Endometrial microvascular endothelial cells (primary cell): Measurements from ENCODE around the gene ARHGEF4. TPM values are rescaled to one million over a fixed set of nuclear protein-coding genes. Genes with fewer than 3 reads are reported as not detected.

ENCODE experiments used
- in situ Hi-C: cut with HindIII; loops from 2 replicates; pipeline ENCODE4 v1.10.0; 2017; ENCODE audit warnings: low sequenced_read_pairs, low pct_unique_long_range_greater_than_20kb; ENCODE audit errors: inconsistent ontology term
- total RNA-seq: library from RNA; depleted of rRNA; stranded (reverse); fragments of >200 nt; gene quantifications from one replicate; pipeline ENCODE4 v1.2.3, GENCODE V29; 2015; ENCODE audit errors: inconsistent ontology term

The ARHGEF4 gene
- total RNA-seq, 1 donor from 2014 or later = not detected

DNA sequence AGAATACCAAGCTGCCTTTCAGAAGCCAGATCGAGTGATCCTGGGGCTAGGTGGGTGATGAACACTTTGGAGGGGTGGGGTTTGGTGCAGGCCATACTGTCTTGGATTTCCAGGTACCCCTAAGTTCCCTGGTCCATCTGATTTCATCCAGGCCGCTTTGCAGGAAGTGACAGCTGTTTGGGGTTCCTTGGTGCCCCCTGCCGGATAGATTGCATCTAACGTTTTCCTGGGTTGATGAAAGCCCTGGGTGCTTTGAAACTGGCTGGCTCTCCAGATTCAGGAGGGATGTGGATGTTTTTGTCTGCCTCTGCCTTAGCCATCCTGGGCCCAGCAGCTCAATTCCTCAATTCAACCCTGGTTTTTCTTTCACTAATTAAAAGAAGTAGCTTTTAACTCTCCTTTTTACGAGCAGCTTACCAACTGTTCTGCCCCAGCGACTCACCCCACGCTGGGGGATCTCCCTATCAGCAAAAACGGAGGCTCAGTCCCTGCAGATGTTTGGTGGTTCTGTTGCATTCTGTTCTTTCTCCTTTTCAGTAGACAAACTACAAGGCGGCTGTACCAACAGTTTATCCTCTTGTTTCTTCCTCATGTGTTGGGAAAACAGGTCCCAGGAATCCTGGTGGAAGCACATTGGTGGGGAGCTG, 37.1 kb downstream of the ARHGEF4 start:
- in situ Hi-C loops = no loop called here

- in situ Hi-C loops = no loop called here
These were observed 37.8 kb downstream of the ARHGEF4 start for GRCh38 chr2:130874512-130874911.

DNA sequence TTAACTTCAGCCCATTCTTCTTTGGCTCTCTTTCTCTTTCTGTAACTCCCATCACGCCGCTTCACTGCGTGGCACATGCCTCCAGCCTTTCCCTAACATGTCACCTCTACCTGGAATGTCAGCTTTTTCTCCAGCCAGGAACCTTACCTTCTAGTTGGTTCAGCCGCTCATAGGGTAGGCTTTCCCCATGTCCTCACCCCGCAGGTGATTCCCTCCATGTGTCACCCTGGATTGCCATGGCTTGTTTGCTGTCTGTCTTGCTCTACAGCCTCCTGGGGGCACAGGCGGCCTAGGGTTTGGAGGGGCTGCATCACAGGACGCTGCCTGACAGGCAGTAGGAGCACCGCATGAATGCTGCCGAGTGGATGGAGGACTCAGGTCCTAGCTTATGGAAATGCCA, 39.2 kb downstream of the ARHGEF4 start:
- in situ Hi-C loops = no loop called here

DNA sequence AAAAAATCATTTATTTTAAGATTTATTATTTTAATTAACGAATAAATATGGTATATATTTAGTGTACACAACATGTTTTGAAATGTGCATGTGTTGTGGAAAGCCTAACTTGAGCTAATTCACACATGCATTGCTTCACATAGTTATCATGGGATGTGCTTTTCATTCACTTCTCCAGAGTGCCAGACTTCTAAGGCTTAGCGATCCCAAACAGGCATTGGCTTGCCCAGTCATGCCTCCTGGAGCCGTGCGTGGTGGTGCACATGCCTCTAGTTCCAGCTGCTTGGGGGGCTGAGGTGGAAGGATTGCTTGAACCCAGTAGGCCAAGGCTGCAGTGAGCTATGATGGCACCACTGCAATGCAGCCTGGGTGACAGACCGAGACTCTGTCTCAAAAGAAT, 40.5 kb downstream of the ARHGEF4 start:
- in situ Hi-C loops = no loop called here

- in situ Hi-C loops = no loop called here
These were observed 41.6 kb downstream of the ARHGEF4 start for GRCh38 chr2:130878316-130878715.

- in situ Hi-C loops = no loop called here
These were observed 42.2 kb downstream of the ARHGEF4 start for GRCh38 chr2:130878933-130879332.

- in situ Hi-C loops = no loop called here
These were observed 45.5 kb downstream of the ARHGEF4 start for GRCh38 chr2:130882111-130882690.

DNA sequence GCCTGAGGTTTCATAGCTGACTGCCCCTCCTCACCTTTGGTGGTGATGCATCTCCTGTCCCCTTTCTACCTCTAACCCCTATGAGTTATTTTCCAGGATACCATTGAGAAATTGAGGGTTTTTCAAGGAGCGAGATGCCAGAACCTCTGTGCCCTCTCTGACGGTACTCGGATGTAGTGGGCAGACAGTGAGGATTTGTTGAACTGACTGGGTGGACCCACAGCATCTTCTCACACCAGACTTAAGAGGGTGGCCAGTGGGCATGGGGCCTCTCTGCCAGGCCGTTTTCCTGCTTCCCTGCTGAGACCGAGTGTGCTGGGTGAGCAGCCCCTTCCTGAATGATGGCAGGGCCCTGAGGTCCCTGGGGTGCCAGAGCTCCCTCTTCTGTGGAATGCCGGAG, 46.3 kb downstream of the ARHGEF4 start:
- in situ Hi-C loops = no loop called here

- in situ Hi-C loops = no loop called here
These were observed 46.8 kb downstream of the ARHGEF4 start for GRCh38 chr2:130883496-130883895.

DNA sequence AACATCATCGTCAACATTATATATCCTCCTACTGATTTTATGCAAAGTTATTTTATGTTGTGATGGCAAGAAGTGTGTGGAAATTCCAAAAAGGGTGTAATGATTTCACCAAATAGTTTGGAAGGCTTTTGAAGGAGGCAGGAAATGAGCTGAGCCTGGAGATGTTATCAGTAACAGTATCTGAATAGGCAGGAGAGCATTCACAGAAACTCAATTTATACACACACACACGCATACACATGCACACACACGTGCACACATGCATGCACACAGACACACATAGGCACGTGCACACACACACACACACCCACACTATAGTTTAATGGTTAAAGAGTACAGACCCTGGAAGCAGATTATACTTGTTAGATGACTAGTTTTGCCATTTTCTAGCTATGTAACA, 47.3 kb downstream of the ARHGEF4 start:
- in situ Hi-C loops = no loop called here

GRCh38 chr2:130884503-130884902, 47.8 kb downstream of the ARHGEF4 start:
- in situ Hi-C loops = no loop called here

DNA sequence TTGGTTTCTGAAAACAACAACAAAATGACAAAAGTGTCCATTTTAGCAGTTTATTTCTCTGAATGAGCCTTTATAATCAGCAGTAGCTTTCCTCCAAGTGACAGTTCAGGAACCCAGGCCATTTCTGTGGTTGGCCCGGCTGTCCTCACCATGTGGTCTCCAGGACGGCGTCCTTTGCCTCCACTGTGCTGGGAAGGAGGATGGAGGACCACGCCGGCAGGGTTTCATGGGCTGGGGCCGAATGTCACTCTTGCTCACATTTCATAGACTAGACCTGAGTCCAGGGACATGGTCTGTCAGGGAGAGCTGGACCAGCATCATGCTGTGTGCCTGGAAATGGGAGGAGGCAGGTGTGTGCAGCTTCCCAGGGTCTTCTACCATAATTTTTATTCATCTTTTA, 50.9 kb downstream of the ARHGEF4 start:
- in situ Hi-C loops = no loop called here

GRCh38 chr2:130890941-130891669, 54.4 kb downstream of the ARHGEF4 start:
- in situ Hi-C loops = no loop called here

GRCh38 chr2:130891966-130892365, 55.3 kb downstream of the ARHGEF4 start:
- in situ Hi-C loops = no loop called here

DNA sequence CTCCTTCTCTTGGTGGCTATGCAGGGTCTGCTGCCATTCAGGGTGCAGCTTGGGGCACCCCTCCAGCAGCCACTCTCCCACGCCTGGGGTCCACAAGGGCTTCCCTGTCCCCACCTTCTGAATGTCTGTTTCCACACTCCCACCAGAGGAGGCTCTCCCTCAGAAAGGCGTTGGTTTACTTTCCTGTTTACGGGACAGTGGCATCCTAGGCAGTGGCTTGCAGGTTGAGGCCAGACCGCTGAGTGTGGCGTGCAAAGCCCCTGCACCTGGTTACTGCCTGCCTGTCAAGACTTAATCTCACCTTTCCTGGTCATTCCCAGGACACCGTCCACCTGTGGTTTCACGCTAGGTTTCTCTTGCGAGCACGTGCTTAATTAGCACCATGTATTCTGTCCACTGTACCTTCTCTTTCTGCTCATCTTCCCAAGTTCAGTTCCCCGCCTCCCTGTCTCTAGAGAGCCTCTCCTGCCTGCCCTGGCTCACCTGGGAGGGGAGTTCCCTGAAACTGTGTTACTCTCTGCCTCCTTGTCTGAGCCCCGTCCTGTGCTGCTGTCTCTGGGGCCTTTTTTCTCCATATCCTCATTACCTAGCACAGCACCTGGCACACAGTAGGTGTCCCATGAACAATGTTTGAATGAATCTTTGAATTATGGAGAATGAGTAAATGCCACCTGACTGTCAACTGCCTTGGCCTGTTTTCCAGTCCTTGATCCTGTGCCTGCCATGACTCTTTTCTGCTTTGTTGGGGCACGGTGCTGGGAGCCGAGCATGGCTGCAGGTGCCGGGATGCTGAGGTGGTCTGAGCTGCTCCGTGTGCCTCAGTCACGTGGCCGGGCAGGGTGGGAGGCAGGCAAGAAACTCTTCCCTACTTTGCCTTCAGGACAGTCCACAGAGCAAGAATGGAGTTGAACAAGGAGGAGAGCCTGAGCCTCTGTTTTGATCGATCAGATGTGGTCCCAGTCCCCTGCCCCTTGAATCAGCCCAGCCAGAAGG, 56.4 kb downstream of the ARHGEF4 start:
- in situ Hi-C loops = no loop called here

DNA sequence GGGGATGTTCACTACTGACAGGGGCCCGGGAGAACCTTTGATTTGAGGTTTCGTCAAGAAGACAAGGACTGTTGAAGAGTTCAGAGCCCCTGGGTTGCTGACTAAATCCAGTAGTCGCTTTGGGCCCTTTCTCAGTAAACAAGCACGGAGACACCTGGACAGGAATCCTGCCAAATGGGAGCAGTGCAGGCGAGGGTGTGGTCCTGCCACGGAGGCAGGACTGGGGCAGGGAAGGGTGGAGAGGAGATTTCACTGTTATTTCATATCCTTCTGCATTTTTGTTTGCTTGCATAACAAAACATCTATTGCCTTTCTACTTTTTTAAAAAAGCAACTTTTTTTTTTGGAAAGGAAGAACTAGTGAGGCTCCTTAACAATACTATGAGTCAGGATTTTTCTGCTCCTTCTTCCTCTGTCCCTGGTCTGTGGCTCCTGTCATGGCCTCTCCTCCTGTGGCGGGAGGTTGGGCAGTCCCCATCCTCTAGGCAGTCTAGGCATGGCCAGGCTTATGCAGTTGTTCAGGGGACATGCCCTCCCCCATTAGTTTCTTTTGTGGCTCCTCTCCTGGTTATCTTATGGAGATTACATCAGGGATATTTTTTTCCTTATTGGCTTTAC, 57.7 kb downstream of the ARHGEF4 start:
- in situ Hi-C loops = no loop called here

DNA sequence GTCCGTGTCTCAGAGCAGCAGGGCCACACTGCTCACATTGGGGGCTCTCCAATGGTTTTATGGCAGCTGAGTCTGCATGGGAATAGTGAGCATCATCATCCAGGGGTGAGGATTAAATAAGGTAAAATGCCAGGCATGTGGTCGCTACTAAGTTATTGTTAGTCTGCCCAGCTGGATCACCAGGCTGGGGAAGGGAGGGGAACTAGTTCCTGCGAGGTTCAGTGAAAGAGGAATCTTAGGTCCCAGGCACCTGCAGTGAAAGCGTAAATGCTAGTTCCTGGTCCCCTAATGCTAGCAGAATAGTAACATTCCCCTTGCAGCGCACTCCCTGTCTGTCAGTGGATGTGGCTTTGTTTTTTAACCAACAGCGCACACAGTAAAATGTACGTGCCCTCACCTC, 60.1 kb downstream of the ARHGEF4 start:
- in situ Hi-C loops = no loop called here

- in situ Hi-C loops = no loop called here
These were observed 61.8 kb downstream of the ARHGEF4 start for GRCh38 chr2:130898553-130898952.

DNA sequence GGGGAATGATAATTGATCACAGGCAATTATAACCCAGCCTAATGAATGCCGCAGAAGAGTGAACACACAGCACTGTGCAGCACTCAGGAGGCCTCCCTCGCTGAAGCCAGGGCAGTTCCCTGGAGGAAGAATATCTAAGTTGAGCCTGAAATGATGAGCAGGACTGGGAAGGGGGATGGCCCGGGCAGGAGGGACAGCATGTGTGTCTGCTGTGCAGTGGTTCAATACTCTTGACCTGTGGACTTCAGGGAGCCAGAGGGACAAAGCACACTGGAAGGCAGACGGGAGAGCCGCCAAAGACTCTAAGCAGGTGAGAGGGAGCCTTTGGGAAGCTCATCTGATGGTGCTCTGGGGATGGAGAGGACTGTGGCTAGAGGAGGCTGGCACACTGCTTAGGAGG, 62.6 kb downstream of the ARHGEF4 start:
- in situ Hi-C loops = no loop called here
